GM10248 (cell line): ENCODE data around the gene KCTD10.

Experiments
- CTCF ChIA-PET: fragments of 300-600 bp; sonication (Branson Sonifier 250); formaldehyde crosslinking; extraction: SDS; loops from one replicate; lab custom pipeline; 2021; ENCODE audit warnings: antibody characterized with exemption; lab: Yijun Ruan, JAX
- POLR2A ChIA-PET: fragments of 350-650 bp; sonication (Branson Sonifier 250); formaldehyde crosslinking; extraction: SDS; loops from one replicate; lab custom pipeline; 2020; ENCODE audit warnings: antibody characterized with exemption; lab: Yijun Ruan, JAX
- DNase-seq: peaks from one replicate; pipeline ENCODE4 v3.0.0; 2012; ENCODE audit errors: extremely low spot score
- TF ChIP-seq, protein P1 (sequence below): IDR thresholded peaks from 2 replicates; pipeline ENCODE4 v1.5.1; 2012; ENCODE audit warnings: mild to moderate bottlenecking, low read depth; ENCODE audit errors: extremely low read depth, missing control alignments, control extremely low read depth

Gene KCTD10

GRCh38 chr12:109487181-109488050, 10.3 kb upstream of the KCTD10 start:
- POLR2A ChIA-PET, result no interaction called here

DNA sequence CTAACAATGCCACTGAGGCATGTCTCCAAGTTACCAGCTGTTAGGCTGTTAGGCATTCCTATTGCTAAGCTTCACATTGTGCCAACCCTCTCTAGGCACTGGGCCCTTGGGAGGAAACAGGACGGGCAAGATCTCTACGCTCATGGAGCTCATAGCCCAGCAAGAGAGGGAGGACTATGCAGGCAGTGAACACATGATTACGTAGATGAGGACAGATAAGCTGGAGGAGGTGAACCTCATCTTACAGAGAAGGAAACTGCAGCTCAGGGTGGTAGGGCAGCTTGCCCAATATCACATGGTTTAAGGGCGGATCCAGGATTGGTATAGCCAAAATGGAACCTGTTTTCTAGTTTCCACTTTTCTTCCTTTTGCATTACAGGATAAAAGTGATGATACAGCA, 8.1 kb upstream of the KCTD10 start:
- no peak for DNase-seq
- CTCF ChIA-PET, result interaction anchor here (1.1 to 1.6 kb wide), 8 partner anchors 19 to 92 kb away, joined by 3 to 4 read pairs (median 3); no protein-coding TSS in a partner anchor
- TF ChIP-seq, protein P1, sequence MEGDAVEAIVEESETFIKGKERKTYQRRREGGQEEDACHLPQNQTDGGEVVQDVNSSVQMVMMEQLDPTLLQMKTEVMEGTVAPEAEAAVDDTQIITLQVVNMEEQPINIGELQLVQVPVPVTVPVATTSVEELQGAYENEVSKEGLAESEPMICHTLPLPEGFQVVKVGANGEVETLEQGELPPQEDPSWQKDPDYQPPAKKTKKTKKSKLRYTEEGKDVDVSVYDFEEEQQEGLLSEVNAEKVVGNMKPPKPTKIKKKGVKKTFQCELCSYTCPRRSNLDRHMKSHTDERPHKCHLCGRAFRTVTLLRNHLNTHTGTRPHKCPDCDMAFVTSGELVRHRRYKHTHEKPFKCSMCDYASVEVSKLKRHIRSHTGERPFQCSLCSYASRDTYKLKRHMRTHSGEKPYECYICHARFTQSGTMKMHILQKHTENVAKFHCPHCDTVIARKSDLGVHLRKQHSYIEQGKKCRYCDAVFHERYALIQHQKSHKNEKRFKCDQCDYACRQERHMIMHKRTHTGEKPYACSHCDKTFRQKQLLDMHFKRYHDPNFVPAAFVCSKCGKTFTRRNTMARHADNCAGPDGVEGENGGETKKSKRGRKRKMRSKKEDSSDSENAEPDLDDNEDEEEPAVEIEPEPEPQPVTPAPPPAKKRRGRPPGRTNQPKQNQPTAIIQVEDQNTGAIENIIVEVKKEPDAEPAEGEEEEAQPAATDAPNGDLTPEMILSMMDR, result no peak
- POLR2A ChIA-PET, result no interaction called here

More at GRCh38 chr12:109487181-109488050, 10.3 kb upstream of the KCTD10 start:
- no peak for DNase-seq
- TF ChIP-seq, protein P1, result no peak
- CTCF ChIA-PET, result interaction anchor here (1.1 to 1.5 kb wide), 2 partner anchors 32 to 59 kb away, joined by 3 to 4 read pairs; no protein-coding TSS in a partner anchor

DNA sequence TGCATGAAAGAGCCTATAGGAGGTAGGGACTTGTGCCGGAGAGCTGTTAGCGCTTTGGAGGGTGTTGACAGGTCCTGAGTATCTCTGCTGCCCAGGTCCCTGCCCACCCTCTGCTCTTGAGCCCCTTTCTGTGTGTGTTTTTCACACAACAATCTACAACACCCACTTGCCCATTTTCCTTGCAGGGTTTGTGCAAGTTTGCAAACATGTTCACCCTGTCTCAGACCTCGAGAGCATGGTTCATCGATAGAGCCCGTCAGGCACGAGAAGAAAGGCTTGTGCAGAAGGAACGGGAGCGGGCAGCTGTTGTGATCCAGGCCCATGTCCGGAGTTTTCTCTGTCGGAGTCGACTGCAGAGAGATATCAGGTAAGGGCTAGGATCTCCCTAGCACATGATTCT, 6.2 kb upstream of the KCTD10 start:
- POLR2A ChIA-PET, result no interaction called here

DNA sequence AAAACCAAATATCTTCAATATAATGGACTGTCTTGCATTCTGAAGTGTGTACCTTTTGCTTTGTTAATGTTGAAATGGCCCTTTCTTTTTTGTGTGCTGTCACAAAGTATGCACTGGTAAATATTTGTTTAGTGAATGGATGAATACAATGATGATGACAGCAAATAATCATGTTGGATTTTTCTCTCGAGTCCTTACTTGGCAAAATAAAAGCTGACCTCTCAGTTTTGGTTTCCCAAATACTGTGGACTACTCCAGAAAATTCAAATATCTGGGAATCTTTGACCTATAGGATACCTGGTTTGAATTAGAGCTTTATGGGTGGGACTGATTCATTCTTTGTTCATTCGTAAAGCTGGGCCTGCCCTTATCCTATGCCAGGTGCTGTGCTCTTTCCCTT, 5.8 kb upstream of the KCTD10 start:
- ChIA-PET POLR2A (no interaction called here), CTCF (interaction anchor here (1.1 kb wide), 1 partner anchor 36 kb away, joined by 4 read pairs; no protein-coding TSS in a partner anchor)
- TF ChIP-seq, protein P1, result no peak
- DNase-seq, result no peak

More for the DNA sequence above, 6.2 kb upstream of the KCTD10 start:
- CTCF ChIA-PET, result interaction anchor here (1.1 kb wide), 1 partner anchor 36 kb away, joined by 4 read pairs; no protein-coding TSS in a partner anchor
- TF ChIP-seq, protein P1, result no peak
- DNase-seq, result no peak

- TF ChIP-seq, protein P1, result no peak
- POLR2A ChIA-PET, result no interaction called here
- CTCF ChIA-PET, result interaction anchor here (1.1 kb wide), 1 partner anchor 37 kb away, joined by 4 read pairs; no protein-coding TSS in a partner anchor
- no peak for DNase-seq
Observed at GRCh38 chr12:109482491-109482890, 5.4 kb upstream of the KCTD10 start.

DNA sequence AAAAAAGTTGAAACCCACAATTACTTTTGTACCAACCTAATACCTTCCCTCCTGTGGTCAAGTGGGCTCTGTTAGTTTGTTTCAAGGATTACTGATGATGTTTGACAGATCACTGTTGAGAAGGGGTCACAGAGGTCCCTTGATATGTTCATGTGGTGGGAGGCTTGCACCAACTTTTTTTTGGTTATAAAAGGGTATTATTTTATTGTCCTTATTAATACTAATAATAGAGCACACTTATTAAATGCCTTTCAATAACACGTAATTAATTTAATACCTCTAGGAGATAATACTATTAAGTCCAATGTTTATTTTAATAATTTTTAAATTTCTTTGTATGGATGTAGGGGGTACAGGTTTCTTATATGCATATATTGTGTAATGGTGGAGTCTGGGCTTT, 4.8 kb upstream of the KCTD10 start:
- CTCF ChIA-PET, result interaction anchor here (0.9 to 1.3 kb wide), 3 partner anchors 12 to 28 kb away, joined by 3 to 4 read pairs (median 3); no protein-coding TSS in a partner anchor
- TF ChIP-seq, protein P1, result no peak
- no peak for DNase-seq
- POLR2A ChIA-PET, result no interaction called here
